NOMO-1 treated with DMSO at 0.1 percent for 48 hours (cell line): ENCODE data around the gene ETV6.
"Not testable (repeated sequence)": the region's sequence is repeated elsewhere in the genome, so short reads cannot be mapped to it uniquely, and the experiment has no call there.

ENCODE experiments used
- DNase-seq: peaks from one replicate; lab custom pipeline; 2025; ENCODE audit not compliant: unreplicated experiment; lab: John Stamatoyannopoulos, UW

The ETV6 gene

DNA sequence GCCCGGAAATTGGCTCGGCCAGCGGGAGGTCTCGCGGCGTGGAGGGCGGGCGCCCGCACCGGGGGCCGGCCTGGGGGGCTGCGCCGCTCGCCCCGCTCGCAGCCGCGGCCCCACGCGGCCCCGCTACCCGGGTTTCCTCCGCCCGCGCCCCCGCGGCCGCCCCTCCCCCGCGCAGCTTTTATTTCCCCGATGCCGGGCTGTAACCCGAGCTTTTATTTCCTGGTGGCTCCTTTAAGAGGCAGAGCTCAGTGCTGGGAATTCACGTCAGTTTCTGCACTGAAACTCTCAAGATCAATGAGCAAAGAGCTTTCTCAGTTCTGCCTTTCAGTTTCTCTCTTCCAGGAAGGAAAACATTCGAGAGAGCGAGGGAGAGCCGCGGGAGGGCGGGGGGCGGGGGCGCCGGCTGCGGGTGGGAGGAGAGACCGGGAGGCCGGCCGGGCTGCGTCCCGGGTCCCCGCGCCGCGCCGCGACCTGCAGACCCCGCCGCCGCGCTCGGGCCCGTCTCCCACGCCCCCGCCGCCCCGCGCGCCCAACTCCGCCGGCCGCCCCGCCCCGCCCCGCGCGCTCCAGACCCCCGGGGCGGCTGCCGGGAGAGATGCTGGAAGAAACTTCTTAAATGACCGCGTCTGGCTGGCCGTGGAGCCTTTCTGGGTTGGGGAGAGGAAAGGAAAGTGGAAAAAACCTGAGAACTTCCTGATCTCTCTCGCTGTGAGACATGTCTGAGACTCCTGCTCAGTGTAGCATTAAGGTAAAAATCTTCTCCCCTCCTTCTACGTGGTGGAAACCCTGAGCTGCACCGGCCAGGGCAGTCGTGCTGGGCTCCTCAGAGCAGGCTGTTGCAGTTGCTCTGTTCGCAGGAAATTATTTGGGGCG lies at the start of gene ETV6:
Gene ETV6 (plus strand): TSS at position 262 of the 873 bp plus-strand sequence. CDS start 454 bp downstream, at position 716.
- DNase-seq: peak; percentile 95

DNA sequence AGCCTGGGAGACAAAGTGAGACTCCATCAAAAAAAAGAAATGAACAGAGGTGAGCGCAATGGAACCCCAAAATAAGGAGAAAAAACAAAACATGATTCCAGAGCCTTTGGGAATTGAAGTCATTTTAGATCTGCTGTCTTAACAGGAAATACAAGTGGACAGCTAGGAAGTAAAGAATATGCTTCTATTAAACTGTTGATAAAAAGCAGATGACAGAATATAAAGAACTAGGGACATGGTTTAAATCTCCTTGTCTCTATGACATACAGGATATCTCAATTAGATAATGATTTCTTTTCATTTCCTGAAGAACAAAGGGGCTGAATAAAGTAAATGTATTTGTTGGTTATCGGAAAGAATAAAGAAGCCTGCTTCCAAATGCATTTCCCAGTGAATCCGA lies 49.3 kb upstream of the ETV6 start:
- no peak for DNase-seq

DNA sequence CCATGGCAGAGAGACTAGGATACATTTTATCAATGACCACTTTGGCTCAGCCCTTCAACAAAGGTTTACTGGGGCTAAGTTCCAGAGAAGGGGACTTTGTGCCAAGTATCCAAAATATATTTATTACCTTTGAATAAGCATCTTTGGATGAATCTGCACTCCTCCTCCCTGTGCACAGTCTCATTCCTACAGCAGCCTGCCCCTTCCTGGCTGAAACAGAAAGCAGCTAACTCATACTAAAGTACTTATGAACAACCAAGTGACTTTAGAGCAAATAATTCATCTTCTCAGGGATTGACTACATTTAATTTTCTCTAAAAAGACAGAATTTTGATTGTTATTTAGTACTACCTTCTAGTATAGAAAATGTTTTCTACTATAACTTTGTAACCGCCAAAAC lies 47.8 kb upstream of the ETV6 start:
- DNase-seq: no peak

- DNase-seq: no peak
These were observed 42.0 kb upstream of the ETV6 start for GRCh38 chr12:11607313-11608081.

DNA sequence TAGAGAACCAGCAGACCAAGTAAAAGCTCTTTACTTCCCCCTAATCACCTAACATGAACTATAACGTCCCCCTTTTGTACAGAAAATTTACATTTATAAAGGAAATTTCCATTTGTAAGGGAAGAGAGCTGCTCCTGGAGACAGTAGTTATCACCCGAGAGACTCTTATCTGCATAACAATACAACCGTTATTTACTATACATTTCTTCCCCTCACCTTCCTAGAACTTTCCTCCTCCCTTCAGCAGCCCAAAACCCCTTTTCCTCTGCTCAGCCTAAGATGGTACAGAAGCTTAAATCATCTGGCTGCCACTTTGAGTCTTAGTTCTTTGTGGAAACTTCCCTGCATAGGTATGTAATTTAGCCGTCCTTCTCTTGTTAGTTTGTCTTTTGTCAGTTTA lies 40.4 kb upstream of the ETV6 start:
- DNase-seq: no peak

- no peak for DNase-seq
These were observed 34.0 kb upstream of the ETV6 start for GRCh38 chr12:11615481-11615880.

- DNase-seq: peak; percentile 29
These were observed 31.4 kb upstream of the ETV6 start for GRCh38 chr12:11618046-11618445.

- DNase-seq: peak; percentile 24
These were observed 27.6 kb upstream of the ETV6 start for GRCh38 chr12:11621797-11622423.

DNA sequence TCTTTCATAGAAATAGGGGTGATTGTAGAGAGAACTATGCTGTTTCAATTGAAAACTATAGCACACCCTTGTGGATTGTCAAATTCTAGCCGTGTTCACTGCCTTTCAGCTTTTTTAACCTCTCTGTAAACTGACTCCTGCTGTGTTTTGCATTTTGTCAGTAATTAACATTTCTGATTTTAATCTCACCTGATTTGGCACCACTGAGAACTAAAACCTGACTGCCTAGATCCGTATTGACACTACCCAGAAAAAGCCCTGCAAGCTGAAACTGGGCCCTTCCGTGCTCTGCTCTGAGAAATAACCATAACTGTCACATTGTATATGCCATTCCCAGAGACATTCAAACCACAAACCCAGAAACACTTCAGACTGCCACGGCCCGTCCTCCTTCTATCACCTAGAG lies 26.6 kb upstream of the ETV6 start:
- DNase-seq: peak; percentile 44

GRCh38 chr12:11623382-11623781 lies 26.1 kb upstream of the ETV6 start:
- peak; percentile 73 for DNase-seq

- peak; percentile 24 for DNase-seq
These were observed 25.4 kb upstream of the ETV6 start for GRCh38 chr12:11624116-11624515.

DNA sequence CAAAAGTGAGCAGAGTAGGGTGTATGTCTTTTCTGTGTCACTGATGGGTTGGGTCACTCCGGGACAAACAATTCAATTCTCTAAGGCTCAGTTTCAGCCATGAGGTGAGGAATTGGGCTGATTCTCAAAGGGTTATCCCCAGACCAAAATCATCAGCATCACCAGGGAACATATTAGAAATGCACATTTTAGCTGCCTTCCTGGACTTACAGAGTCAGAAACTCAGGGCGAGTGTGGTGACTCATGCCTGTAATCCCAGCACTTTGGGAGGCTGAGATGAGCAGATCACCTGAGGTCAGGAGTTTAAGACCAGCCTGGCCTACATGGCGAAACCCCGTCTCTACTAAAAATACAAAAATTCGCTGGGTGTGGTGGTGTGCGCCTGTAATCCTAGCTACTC lies 21.8 kb upstream of the ETV6 start:
- not testable (repeated sequence) for DNase-seq

DNA sequence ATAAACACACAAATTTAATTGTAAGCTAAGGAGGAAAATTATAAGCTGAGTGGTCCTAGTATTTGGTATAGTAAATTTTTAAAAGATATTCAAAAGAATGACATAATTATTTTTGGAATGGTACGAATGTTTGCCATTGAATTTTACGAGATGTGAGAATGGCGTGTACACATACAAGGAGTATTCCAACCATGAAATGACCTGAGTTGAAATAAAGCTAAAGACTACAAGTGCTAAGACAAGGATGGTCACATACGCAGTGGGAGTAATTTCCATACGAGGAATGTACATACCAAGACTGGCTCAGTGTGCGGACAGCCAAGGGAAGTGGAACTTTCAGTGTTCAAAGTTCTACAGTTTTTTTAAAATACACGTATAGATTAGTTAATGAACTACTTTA lies 21.1 kb upstream of the ETV6 start:
- DNase-seq: no peak

GRCh38 chr12:11630046-11630706 lies 19.3 kb upstream of the ETV6 start:
- no peak for DNase-seq

- DNase-seq: no peak
These were observed 18.2 kb upstream of the ETV6 start for GRCh38 chr12:11631288-11631687.

GRCh38 chr12:11631881-11632280 lies 17.6 kb upstream of the ETV6 start:
- DNase-seq: not testable (repeated sequence)

GRCh38 chr12:11633968-11634367 lies 15.5 kb upstream of the ETV6 start:
- no peak for DNase-seq

- DNase-seq: no peak
These were observed 14.1 kb upstream of the ETV6 start for GRCh38 chr12:11635341-11635740.

- no peak for DNase-seq
These were observed 11.1 kb upstream of the ETV6 start for GRCh38 chr12:11638315-11638916.

DNA sequence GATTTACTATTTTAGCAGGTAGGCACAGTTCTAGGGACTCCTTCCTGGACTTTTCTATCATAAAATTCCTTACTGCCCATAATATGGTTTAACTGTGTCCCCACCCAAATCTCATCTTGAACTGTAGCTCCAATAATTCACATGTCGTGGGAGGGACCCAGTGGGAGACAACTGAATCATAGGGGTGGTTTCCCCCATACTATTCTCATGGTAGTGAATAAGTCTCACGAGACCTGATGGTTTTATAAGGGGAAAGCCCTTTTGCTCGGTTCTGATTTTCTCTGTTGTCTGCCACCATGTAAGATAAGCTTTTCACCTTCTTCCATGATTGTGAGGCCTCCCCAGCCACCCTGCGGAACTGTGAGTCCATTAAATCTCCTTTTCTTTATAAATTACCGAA lies 10.0 kb upstream of the ETV6 start:
- no peak for DNase-seq

- no peak for DNase-seq
These were observed 8.0 kb upstream of the ETV6 start for GRCh38 chr12:11641522-11641921.
